NOMO-1 treated with DMSO at 0.1 percent for 48 hours (cell line): ENCODE data around the gene MPP1.
"Not testable (repeated sequence)": the region's sequence is repeated elsewhere in the genome, so short reads cannot be mapped to it uniquely, and the experiment has no call there.

ENCODE experiments used
- DNase-seq: peaks from one replicate; lab custom pipeline; 2025; ENCODE audit not compliant: unreplicated experiment; lab: John Stamatoyannopoulos, UW

The MPP1 gene

GRCh38 chrX:154804957-154805695 lies at the start of gene MPP1:
Gene MPP1 (minus strand): TSS chrX:154805485. CDS start chrX:154805373, 112 bp downstream.
- DNase-seq = peak; percentile 61

- no peak for DNase-seq
Observed at GRCh38 chrX:154850957-154851611, 45.8 kb upstream of the MPP1 start.

- peak; percentile 42 for DNase-seq
Observed at GRCh38 chrX:154840856-154841255, 35.6 kb upstream of the MPP1 start.

GRCh38 chrX:154836163-154836562 lies 30.9 kb upstream of the MPP1 start:
- no peak for DNase-seq

GRCh38 chrX:154834562-154834961 lies 29.3 kb upstream of the MPP1 start, which contains the start of gene SMIM9:
Gene SMIM9 (minus strand): TSS chrX:154834662. CDS start chrX:154830856, 3,806 bp downstream.
- DNase-seq = no peak

- no peak for DNase-seq
Observed at GRCh38 chrX:154833746-154834274, 28.5 kb upstream of the MPP1 start.

- DNase-seq = no peak
Observed at GRCh38 chrX:154829926-154830442, 24.7 kb upstream of the MPP1 start.

- DNase-seq = no peak
Observed at GRCh38 chrX:154829134-154829533, 23.8 kb upstream of the MPP1 start.

- no peak for DNase-seq
Observed at GRCh38 chrX:154828016-154828408, 22.7 kb upstream of the MPP1 start.

GRCh38 chrX:154827194-154828015 lies 22.1 kb upstream of the MPP1 start:
- peak; percentile 28 for DNase-seq

GRCh38 chrX:154825586-154825985 lies 20.3 kb upstream of the MPP1 start:
- not testable (repeated sequence) for DNase-seq

- no peak for DNase-seq
Observed at GRCh38 chrX:154824638-154825037, 19.4 kb upstream of the MPP1 start.

- DNase-seq = no peak
Observed at GRCh38 chrX:154822029-154822428, 16.7 kb upstream of the MPP1 start.

GRCh38 chrX:154821523-154821922 lies 16.2 kb upstream of the MPP1 start:
- no peak for DNase-seq

- DNase-seq = no peak
Observed at GRCh38 chrX:154819771-154820341, 14.6 kb upstream of the MPP1 start.

GRCh38 chrX:154818916-154819770 lies 13.9 kb upstream of the MPP1 start:
- DNase-seq = no peak

GRCh38 chrX:154817048-154817618 lies 11.8 kb upstream of the MPP1 start:
- DNase-seq = not testable (repeated sequence)

GRCh38 chrX:154816326-154816898 lies 11.1 kb upstream of the MPP1 start:
- DNase-seq = not testable (repeated sequence)

- DNase-seq = no peak
Observed at GRCh38 chrX:154815274-154815818, 10.1 kb upstream of the MPP1 start.
